Measurements from ENCODE around the gene EPB41L2. TPM values are rescaled to one million over a fixed set of nuclear protein-coding genes. Genes with fewer than 3 reads are reported as not detected.

Gene EPB41L2
- total RNA-seq, 4 donors from 2014 or later = 60.1 to 87.2 (median 67.4) TPM

- no peaks in the 10 kb centered on the region for H3K27me3 ChIP-seq
- no peak overlapping the region for H3K4me3 ChIP-seq
- H3K36me3 ChIP-seq = no peaks in the 10 kb centered on the region
- no peak for TF ChIP-seq EP300 (IDR thresholded peaks at IDR 0.05)
- no peak for TF ChIP-seq POLR2A (IDR thresholded peaks at IDR 0.05; ENCODE audit: low read depth)
- TF ChIP-seq CTCF (IDR thresholded peaks at IDR 0.05) = no peak
- no peak for TF ChIP-seq POLR2AphosphoS5 (IDR thresholded peaks at IDR 0.05)
- no peaks in the 10 kb centered on the region for H3K9me3 ChIP-seq
- H3K27ac ChIP-seq (replicated peaks in 1 of 4) = peak overlapping the region in 2 of 4 donors; percentile 8 to 34
- 83% methylated on average over 8 of the region's 8 CpGs for WGBS
- DNase-seq (ENCODE audit: extremely low spot score) = no peak
- peaks cover 29 to 63% (median 47%) of the 10 kb centered on the region in 4 donors for H3K4me1 ChIP-seq
- intact Hi-C loops (cut with DNase I) = loop anchor here (10.0 kb wide), 1 partner anchor 98 kb away; the partner anchor contains the start of gene EPB41L2
Observed at GRCh38 chr6:130966344-130966980, 96.6 kb downstream of the EPB41L2 start.

- intact Hi-C loops (cut with DNase I) = loop anchor here (10.0 kb wide), 1 partner anchor 99 kb away; the partner anchor contains the start of gene EPB41L2
- Histone ChIP-seq H3K27ac (replicated peaks in 1 of 4) (no peak overlapping the region), H3K4me1 (peaks cover 25 to 68% (median 43%) of the 10 kb centered on the region in 4 donors), H3K4me3 (no peak overlapping the region), H3K36me3 (no peaks in the 10 kb centered on the region), H3K9me3 (no peaks in the 10 kb centered on the region), H3K27me3 (no peaks in the 10 kb centered on the region)
- DNase-seq (ENCODE audit: extremely low spot score) = no peak
- TF ChIP-seq POLR2AphosphoS5 (IDR thresholded peaks at IDR 0.05) (no peak), CTCF (IDR thresholded peaks at IDR 0.05) (no peak), EP300 (IDR thresholded peaks at IDR 0.05) (no peak), POLR2A (IDR thresholded peaks at IDR 0.05; ENCODE audit: low read depth) (no peak)
Observed at GRCh38 chr6:130965656-130966055, 97.4 kb downstream of the EPB41L2 start.

- WGBS = 73% methylated on average over 5 of the region's 5 CpGs
- H3K27ac ChIP-seq (replicated peaks in 1 of 4) = no peak overlapping the region
- no peak for DNase-seq (ENCODE audit: extremely low spot score)
- intact Hi-C loops (cut with DNase I) = loop anchor here (10.0 kb wide), 1 partner anchor 100 kb away; the partner anchor contains the start of gene EPB41L2
- TF ChIP-seq CTCF (IDR thresholded peaks at IDR 0.05) (no peak), EP300 (IDR thresholded peaks at IDR 0.05) (no peak), POLR2AphosphoS5 (IDR thresholded peaks at IDR 0.05) (no peak), POLR2A (IDR thresholded peaks at IDR 0.05; ENCODE audit: low read depth) (no peak)
- H3K9me3 ChIP-seq = no peaks in the 10 kb centered on the region
- no peak overlapping the region for H3K4me3 ChIP-seq
- H3K36me3 ChIP-seq = no peaks in the 10 kb centered on the region
- no peaks in the 10 kb centered on the region for H3K27me3 ChIP-seq
- H3K4me1 ChIP-seq = peaks cover 27 to 65% (median 40%) of the 10 kb centered on the region in 4 donors
Observed at GRCh38 chr6:130964808-130965604, 98.0 kb downstream of the EPB41L2 start.

GRCh38 chr6:130964289-130964688 is 98.8 kb downstream of the EPB41L2 start:
- H3K4me1 ChIP-seq = peaks cover 28 to 66% (median 37%) of the 10 kb centered on the region in 4 donors
- 98% methylated on average over 2 of the region's 2 CpGs for WGBS

More at GRCh38 chr6:130964289-130964688, 98.8 kb downstream of the EPB41L2 start:
- Histone ChIP-seq H3K4me3 (no peak overlapping the region), H3K9me3 (no peaks in the 10 kb centered on the region), H3K27ac (replicated peaks in 1 of 4) (no peak overlapping the region), H3K36me3 (no peaks in the 10 kb centered on the region), H3K27me3 (no peaks in the 10 kb centered on the region)
- no peak for DNase-seq (ENCODE audit: extremely low spot score)
- intact Hi-C loops (cut with DNase I) = loop anchor here (10.0 kb wide), 1 partner anchor 101 kb away; the partner anchor contains the start of gene EPB41L2
- TF ChIP-seq POLR2AphosphoS5 (IDR thresholded peaks at IDR 0.05) = no peak
- TF ChIP-seq POLR2A (IDR thresholded peaks at IDR 0.05; ENCODE audit: low read depth) = no peak
- TF ChIP-seq EP300 (IDR thresholded peaks at IDR 0.05) = no peak
- no peak for TF ChIP-seq CTCF (IDR thresholded peaks at IDR 0.05)

All from esophagus muscularis mucosa (tissue), 4 donors.